HEK293 (cell line): ENCODE results near the gene NUSAP1.

Experiments used
- AEBP2 ChIP-seq: fragments of 450-650 bp; formaldehyde crosslinking; IDR thresholded peaks from 2 replicates; pipeline ENCODE4 v1.5.1; 2016; ENCODE audit warnings: missing biosample characterization, missing genetic modification characterization, borderline replicate concordance
- GFI1B ChIP-seq: fragments of 450-650 bp; formaldehyde crosslinking; IDR thresholded peaks from 2 replicates; pipeline ENCODE4 v1.5.1; 2016; ENCODE audit warnings: missing biosample characterization, missing genetic modification characterization
- OVOL3 ChIP-seq: fragments of 450-650 bp; formaldehyde crosslinking; IDR thresholded peaks from 2 replicates; pipeline ENCODE4 v1.5.1; 2016; ENCODE audit warnings: missing biosample characterization, missing genetic modification characterization
- ZBTB17 ChIP-seq: fragments of 450-650 bp; formaldehyde crosslinking; IDR thresholded peaks from 2 replicates; pipeline ENCODE4 v1.5.1; 2016; ENCODE audit warnings: missing biosample characterization, missing genetic modification characterization
- ZBTB48 ChIP-seq: fragments of 450-650 bp; formaldehyde crosslinking; IDR thresholded peaks from 2 replicates; pipeline ENCODE4 v1.5.1; 2016; ENCODE audit warnings: missing biosample characterization, missing genetic modification characterization
- ZBTB6 ChIP-seq: fragments of 450-650 bp; formaldehyde crosslinking; IDR thresholded peaks from 2 replicates; pipeline ENCODE4 v1.5.1; 2017; ENCODE audit warnings: missing biosample characterization, missing genetic modification characterization
- ZNF157 ChIP-seq: fragments of 450-650 bp; formaldehyde crosslinking; IDR thresholded peaks from 2 replicates; pipeline ENCODE4 v1.5.1; 2016; ENCODE audit warnings: missing biosample characterization, missing genetic modification characterization
- ZNF335 ChIP-seq: fragments of 450-650 bp; formaldehyde crosslinking; conservative IDR thresholded peaks from 2 replicates; pipeline ENCODE4 v1.5.1; 2016; ENCODE audit warnings: missing biosample characterization, missing genetic modification characterization
- ZNF37A ChIP-seq: fragments of 450-650 bp; IDR thresholded peaks from 2 replicates; pipeline ENCODE4 v1.5.1; 2018; ENCODE audit warnings: missing biosample characterization, missing genetic modification characterization
- ZNF398 ChIP-seq: fragments of 450-650 bp; formaldehyde crosslinking; IDR thresholded peaks from 2 replicates; pipeline ENCODE4 v1.5.1; 2017; ENCODE audit warnings: missing biosample characterization, missing genetic modification characterization
- ZNF433 ChIP-seq: fragments of 450-650 bp; formaldehyde crosslinking; IDR thresholded peaks from 2 replicates; pipeline ENCODE4 v1.5.1; 2016; ENCODE audit warnings: missing biosample characterization, missing genetic modification characterization, low read depth
- ZNF558 ChIP-seq: fragments of 450-650 bp; formaldehyde crosslinking; IDR thresholded peaks from 2 replicates; pipeline ENCODE4 v1.5.1; 2016; ENCODE audit warnings: missing biosample characterization, missing genetic modification characterization
- ZNF785 ChIP-seq: fragments of 450-650 bp; formaldehyde crosslinking; IDR thresholded peaks from 2 replicates; pipeline ENCODE4 v1.5.1; 2016; ENCODE audit warnings: missing biosample characterization, missing genetic modification characterization
- ZSCAN30 ChIP-seq: fragments of 450-650 bp; IDR thresholded peaks from 2 replicates; pipeline ENCODE4 v1.5.1; 2018; ENCODE audit warnings: missing biosample characterization, mild to moderate bottlenecking, missing genetic modification characterization, moderate library complexity
- ZXDB ChIP-seq: fragments of 450-650 bp; formaldehyde crosslinking; IDR thresholded peaks from 2 replicates; pipeline ENCODE4 v1.5.1; 2016; ENCODE audit warnings: missing biosample characterization, missing genetic modification characterization
- TF ChIP-seq, protein P1 (sequence below): fragments of 450-650 bp; formaldehyde crosslinking; IDR thresholded peaks from 2 replicates; pipeline ENCODE4 v1.5.1; 2016; ENCODE audit warnings: missing biosample characterization, missing genetic modification characterization
- TF ChIP-seq, protein P2 (sequence below): fragments of 450-650 bp; formaldehyde crosslinking; IDR thresholded peaks from 2 replicates; pipeline ENCODE4 v1.5.1; 2016; ENCODE audit warnings: missing biosample characterization, missing genetic modification characterization
- TF ChIP-seq, protein P3 (sequence below): fragments of 450-650 bp; formaldehyde crosslinking; IDR thresholded peaks from 2 replicates; pipeline ENCODE4 v1.5.1; 2016; ENCODE audit warnings: missing biosample characterization, missing genetic modification characterization

NUSAP1 gene

GRCh38 chr15:41333026-41333562 is 413 bp downstream of the NUSAP1 start (continued):
- TF ChIP-seq ZNF398 = no peak
- no peak for TF ChIP-seq OVOL3 (tag by site-specific recombination)
- 0 out of 2 replicates have a peak, but pooled peaks have one; percentile 60 for TF ChIP-seq ZBTB6 (tag by site-specific recombination)
- no peak for TF ChIP-seq ZBTB17 (tag by site-specific recombination)
- TF ChIP-seq GFI1B (tag by site-specific recombination) = 0 out of 2 replicates have a peak, but pooled peaks have one; percentile 15
- TF ChIP-seq ZNF433 (tag by site-specific recombination) = no peak
- TF ChIP-seq, protein P1, sequence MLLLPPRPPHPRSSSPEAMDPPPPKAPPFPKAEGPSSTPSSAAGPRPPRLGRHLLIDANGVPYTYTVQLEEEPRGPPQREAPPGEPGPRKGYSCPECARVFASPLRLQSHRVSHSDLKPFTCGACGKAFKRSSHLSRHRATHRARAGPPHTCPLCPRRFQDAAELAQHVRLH (tag by site-specific recombination) = no peak
- no peak for TF ChIP-seq ZNF157 (tag by site-specific recombination)
- TF ChIP-seq ZNF558 = no peak
- TF ChIP-seq, protein P2, sequence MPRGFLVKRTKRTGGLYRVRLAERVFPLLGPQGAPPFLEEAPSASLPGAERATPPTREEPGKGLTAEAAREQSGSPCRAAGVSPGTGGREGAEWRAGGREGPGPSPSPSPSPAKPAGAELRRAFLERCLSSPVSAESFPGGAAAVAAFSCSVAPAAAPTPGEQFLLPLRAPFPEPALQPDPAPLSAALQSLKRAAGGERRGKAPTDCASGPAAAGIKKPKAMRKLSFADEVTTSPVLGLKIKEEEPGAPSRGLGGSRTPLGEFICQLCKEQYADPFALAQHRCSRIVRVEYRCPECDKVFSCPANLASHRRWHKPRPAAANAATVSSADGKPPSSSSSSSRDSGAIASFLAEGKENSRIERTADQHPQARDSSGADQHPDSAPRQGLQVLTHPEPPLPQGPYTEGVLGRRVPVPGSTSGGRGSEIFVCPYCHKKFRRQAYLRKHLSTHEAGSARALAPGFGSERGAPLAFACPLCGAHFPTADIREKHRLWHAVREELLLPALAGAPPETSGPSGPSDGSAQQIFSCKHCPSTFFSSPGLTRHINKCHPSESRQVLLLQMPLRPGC (tag by site-specific recombination) = 0 out of 2 replicates have a peak, but pooled peaks have one; percentile 7
- TF ChIP-seq ZNF785 (tag by site-specific recombination) = no peak
- 0 out of 2 replicates have a peak, but pooled peaks have one; percentile 14 for TF ChIP-seq ZXDB (tag by site-specific recombination)
- TF ChIP-seq, protein P3, sequence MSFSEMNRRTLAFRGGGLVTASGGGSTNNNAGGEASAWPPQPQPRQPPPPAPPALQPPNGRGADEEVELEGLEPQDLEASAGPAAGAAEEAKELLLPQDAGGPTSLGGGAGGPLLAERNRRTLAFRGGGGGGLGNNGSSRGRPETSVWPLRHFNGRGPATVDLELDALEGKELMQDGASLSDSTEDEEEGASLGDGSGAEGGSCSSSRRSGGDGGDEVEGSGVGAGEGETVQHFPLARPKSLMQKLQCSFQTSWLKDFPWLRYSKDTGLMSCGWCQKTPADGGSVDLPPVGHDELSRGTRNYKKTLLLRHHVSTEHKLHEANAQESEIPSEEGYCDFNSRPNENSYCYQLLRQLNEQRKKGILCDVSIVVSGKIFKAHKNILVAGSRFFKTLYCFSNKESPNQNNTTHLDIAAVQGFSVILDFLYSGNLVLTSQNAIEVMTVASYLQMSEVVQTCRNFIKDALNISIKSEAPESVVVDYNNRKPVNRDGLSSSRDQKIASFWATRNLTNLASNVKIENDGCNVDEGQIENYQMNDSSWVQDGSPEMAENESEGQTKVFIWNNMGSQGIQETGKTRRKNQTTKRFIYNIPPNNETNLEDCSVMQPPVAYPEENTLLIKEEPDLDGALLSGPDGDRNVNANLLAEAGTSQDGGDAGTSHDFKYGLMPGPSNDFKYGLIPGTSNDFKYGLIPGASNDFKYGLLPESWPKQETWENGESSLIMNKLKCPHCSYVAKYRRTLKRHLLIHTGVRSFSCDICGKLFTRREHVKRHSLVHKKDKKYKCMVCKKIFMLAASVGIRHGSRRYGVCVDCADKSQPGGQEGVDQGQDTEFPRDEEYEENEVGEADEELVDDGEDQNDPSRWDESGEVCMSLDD (tag by site-specific recombination) = peak; percentile 34; the same call in 1 of the 2 replicates
- TF ChIP-seq AEBP2 (tag by site-specific recombination) = no peak
- peak; percentile 11; the same call in 1 of the 2 replicates for TF ChIP-seq ZSCAN30
- TF ChIP-seq ZNF37A (tag by site-specific recombination) = no peak
- TF ChIP-seq ZNF335 (tag by site-specific recombination) = peak; percentile 8; the same call in 1 of the 2 replicates
- TF ChIP-seq ZBTB48 = peak; percentile 87
- TF ChIP-seq, all 188 proteins: peak for 14
